ENCODE results near the gene HUS1.
"Not testable (repeated sequence)": the region's sequence is repeated elsewhere in the genome, so short reads cannot be mapped to it uniquely, and the experiment has no call there.

HUS1 gene

GRCh38 chr7:47931005-47932004 is 48.1 kb downstream of the HUS1 start:
- no peak for DNase-seq (ENCODE audit: low read depth in 2 of 3, low spot score in 2 of 3)

- no peak for DNase-seq (ENCODE audit: low read depth in 2 of 3, low spot score in 2 of 3)
These were observed 55.1 kb downstream of the HUS1 start for GRCh38 chr7:47924266-47924665.

- not testable (repeated sequence) for DNase-seq (ENCODE audit: low read depth in 2 of 3, low spot score in 2 of 3)
These were observed 56.1 kb downstream of the HUS1 start for GRCh38 chr7:47923081-47923875.

GRCh38 chr7:47916514-47916913 is 62.9 kb downstream of the HUS1 start:
- not testable (repeated sequence) for DNase-seq (ENCODE audit: low read depth in 2 of 3, low spot score in 2 of 3)

GRCh38 chr7:47915616-47915976 is 63.8 kb downstream of the HUS1 start:
- DNase-seq (ENCODE audit: low read depth in 2 of 3, low spot score in 2 of 3): no peak

DNA sequence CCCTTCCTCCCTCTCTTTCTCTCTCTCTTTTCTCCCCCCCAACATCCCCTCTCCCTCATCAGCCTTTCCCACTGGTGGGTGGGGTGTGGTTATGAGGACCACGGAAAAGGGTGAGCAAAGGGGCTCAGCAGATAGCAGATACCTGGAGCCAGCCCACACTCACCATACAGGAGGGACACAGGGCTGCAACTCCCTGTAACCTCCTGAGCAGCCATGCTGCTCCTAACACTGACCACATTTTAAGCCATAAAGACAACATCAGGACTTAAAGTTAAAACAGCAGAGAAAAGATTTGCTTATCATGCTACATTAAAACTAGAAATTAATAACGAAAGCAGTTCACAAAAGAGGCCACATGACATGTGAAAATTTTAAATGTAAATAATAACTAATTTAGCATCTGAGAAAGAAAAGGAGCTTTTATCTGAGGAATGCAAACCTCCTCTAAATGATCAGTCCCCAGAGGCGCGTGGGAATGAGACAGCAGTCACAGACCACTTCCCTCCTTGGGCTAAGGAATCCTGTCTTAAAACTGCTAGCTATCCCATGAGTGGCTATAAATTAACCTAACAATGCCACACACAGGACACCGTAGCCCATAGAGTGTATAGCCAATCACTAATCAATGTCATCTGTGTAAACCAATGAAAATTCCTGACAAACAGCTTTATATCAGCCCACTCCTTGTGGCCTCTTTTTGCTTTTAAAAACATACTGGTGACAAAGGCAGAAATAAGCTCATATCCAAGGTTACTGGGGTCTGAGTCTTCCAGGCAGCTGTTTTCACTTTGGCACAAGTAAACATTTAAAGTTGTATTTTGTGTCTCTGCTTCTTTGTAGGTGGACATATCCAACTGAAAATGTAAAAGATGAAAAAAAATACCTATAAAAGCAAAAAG is 64.4 kb downstream of the HUS1 start:
- no peak for DNase-seq (ENCODE audit: low read depth in 2 of 3, low spot score in 2 of 3)

All from activated CD8-positive, alpha-beta memory T cell treated with anti-CD3 and anti-CD28 coated beads for 48 hours (primary cell).